ENCODE results near the gene NPRL2.

NPRL2 gene

GRCh38 chr3:50347187-50347813 is 3.3 kb downstream of the NPRL2 start:
- DNase-seq, result no peak

DNA sequence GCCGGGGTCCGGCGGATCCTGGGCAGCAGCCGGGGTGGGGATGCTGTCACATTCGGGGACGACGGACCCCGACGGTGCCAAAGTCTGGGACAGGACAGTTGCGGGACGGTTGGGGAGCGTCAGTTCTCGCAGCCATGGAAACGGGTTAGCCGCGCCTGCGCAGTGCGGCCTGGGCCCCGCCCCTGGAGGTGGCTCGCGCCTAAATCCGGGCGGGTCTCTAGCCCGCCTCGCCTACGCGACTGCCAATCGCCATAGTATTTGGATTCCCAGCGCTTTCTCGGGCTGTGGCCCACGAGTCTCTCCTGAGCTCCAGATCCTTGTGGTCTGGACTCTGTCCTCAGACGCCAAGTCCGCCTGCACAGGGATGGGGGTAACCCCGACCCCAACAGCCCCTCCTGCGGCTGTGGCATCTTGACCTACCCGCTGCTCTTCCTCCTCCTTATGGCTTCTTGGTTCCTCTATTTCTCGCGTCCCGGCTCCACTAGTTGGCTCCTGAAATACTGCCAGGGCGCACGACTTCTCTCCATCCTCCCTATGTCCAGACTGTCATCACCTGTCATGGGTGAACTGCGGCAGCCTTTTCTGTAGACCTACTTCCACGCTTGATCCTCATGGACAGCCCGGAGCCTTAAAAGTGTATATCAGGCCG is 4.9 kb downstream of the NPRL2 start, which contains the start of gene ZMYND10:
Gene ZMYND10, minus strand, starts transcription at position 147 of the 649 bp plus-strand sequence. CDS start 153 bp downstream, outside the sequence.
- no peak for DNase-seq

- no peak for DNase-seq
Observed at GRCh38 chr3:50345008-50345407, 5.6 kb downstream of the NPRL2 start.

DNA sequence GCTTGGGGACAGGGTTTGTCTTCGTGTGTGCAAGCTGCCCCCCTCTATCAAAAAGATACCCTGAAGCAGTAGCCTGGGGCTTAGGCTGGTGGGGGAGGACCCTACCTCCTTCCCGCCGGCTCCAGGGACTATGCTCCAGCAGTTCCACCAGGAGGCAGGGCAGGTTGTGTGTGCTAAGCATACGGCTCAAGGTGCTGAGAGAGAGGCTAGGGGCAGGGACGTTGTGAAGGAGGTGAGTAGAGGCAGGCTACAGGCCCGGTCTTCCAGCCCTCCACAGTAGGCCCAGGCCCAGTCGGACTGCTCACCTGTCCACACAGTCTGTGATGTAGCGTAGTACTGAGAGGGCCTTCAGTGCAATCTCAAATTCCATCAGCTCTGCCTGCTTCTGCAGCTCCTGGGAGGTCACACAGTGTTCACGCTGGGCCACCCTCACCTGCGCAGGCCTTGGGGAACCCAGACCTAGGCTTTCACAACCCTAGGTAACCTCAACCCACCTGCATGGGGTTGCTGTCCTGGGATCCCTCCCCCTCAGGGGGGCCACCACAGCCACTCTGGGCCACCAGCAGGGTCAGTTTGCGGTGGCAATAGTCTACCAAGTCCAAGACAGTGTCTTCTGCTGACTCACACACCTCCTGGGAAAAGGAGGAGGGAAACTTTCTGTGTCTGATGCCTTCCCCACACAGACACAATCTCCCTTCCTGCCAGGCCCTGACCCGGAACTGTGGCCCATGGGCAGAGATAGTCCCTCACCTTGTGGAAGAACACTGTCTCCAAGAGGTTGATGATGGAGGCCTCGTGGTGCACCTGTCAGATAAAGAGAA is 7.6 kb downstream of the NPRL2 start:
- DNase-seq, result no peak

DNA sequence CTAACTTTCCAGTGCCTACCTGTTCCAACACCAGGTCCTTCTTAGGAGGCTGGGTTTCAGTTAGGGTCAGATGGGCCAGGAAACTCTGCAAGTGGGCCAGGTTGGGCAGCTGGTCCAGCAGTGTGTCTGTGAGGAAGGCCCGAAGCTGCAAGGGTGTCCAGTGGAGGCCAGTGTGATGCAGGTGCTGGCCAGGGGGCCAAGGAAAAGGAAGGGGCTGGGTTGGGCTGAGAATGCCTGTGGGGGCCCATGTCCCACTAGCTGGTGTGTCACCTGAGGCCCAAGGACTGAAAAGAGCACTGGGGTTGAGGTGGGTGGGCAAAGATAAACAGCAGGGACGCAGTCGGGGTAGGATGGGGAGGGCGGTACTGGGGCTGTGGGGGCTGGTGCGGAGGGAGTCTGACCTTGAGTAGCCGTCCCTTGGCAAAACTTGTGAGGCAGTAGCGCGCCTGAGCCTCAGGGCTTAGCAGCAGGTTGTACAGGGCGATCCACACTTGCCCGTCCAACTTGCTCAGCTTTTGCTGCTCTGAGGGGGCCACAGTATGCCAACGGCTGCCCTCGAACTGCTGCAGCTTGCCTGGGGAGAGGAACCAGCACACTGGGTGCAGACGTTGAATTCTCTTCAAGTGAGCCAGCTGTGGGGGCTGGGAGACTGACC is 8.5 kb downstream of the NPRL2 start:
- no peak for DNase-seq

- no peak for DNase-seq
Observed at GRCh38 chr3:50341537-50341936, 9.0 kb downstream of the NPRL2 start.

- DNase-seq, result no peak
Observed at GRCh38 chr3:50340448-50341329, 9.9 kb downstream of the NPRL2 start, which contains the start of gene RASSF1. TSS of gene RASSF1 (minus strand) at chr3:50340836. CDS start at chr3:50340805, 31 bp downstream.

DNA sequence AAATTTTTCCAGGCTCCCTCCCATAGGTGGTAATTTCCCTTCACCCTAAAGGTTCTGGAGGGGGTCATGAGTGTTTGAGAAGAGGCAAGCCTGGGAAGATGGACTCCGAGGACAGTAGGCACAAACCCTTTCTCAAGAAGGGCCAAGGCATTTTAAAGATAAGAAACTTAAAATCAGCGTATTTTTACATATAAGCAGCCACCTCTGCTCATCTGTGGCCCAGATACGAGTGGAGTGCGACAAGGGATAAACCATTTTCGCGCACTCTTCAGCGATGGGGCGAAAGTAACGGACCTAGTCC is 10.5 kb downstream of the NPRL2 start:
- DNase-seq, result no peak

GRCh38 chr3:50339485-50340146 is 11.0 kb downstream of the NPRL2 start:
- no peak for DNase-seq

GRCh38 chr3:50338965-50339364 is 11.6 kb downstream of the NPRL2 start:
- DNase-seq, result no peak

- peak; percentile 73 for DNase-seq
Observed at GRCh38 chr3:50337175-50337861, 13.3 kb downstream of the NPRL2 start.

DNA sequence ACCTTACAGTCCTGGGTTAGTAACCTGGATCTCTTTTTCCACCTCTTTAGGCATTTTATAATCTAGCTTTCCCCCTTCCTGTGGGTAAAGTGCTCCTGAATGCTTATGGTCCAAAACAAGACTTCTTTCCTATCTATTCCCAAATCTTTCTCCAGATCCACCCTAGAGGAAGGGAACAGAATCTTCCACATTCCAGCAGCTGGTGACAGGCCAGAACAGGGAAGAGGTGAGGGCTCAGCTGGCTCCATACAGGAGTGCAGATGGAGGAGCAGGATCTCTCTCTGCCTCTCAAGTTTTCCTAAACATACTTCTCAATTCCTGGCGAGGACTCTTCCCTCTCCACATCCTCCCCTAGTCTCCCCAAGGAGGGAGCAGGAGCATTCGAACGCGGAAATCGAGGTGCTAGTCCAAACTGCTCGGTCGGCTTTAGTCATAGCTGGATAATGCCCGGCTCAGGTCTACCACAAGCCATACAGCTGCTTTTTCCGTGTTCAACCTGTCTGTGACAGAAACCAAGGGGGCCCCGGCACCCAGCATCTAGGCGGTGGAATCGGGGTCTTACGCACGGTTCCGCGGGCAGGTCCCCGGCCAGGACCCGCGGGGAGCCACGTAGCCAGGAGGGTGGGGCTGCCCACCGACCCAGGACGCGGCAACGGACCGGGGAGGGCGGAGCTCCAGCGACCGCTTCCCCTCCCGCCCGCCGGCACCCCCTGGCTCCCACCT is 14.0 kb downstream of the NPRL2 start:
- no peak for DNase-seq

DNA sequence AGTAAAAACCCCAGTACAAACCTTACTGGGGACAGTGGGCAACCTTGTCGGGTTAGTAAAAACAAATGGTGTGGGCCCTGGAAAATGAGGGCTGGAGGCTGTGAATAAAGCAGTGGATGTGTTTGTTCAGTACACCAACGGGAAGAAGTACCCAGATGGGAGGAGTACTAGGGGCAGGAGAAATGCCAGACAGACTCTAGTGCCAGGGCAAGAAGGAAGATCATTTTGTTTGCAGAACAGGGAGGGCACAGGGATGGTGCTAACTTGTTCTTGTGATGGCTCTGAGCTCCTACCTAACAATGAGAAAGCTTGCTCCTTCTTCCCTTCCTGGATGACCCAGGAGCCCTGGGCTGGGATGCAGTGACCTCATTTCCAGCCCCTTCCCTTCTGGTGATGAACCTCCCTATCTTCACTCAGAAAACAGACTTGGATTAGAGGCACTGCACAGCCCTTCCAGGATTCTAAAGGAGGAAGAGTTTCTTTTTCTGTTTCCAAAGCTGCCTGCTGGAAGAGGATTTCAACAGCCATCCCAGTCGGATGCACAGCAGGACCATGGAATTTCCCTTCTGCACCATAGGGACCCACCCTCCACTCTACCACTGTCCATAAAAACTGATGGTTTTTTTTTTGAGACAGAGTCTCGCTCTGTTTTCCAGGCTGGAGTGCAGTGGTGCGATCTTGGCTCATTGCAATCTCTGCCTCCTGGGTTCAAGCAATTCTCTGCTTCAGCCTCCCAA is 16.1 kb downstream of the NPRL2 start:
- DNase-seq, result no peak

DNA sequence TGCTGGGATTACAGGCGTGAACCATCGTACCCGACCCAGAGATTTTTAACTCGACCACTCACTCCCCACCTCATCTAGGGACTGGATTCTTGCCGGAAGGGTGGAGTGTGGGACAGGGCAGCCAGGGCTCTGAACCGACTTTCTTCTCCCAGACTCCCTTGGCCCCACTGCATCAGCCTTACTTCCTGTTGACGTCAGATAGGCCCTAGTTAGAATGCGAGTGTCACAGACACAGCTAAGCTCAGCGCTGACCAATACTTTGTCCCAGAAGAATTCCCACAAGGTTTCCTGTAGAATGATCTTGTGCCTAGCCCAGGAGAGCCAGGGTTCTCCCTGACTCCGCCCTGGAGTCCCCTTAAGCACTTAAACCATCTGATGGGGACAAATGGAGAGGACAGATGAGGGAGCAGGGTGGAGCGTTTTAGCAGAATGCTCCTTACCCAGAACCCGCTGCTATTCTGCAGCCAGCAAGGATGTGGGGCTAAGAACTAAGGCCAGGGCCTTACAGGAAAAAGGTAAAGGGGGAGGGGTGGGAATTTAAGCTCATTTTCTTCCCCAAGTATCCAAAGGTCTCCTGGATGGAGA is 16.7 kb downstream of the NPRL2 start:
- no peak for DNase-seq

- DNase-seq, result no peak
Observed at GRCh38 chr3:50331364-50331907, 19.1 kb downstream of the NPRL2 start.

GRCh38 chr3:50330330-50330729 is 20.2 kb downstream of the NPRL2 start:
- DNase-seq, result no peak

GRCh38 chr3:50327943-50328691 is 22.5 kb downstream of the NPRL2 start, which contains the start of gene TUSC2:
TSS of gene TUSC2 (minus strand) at chr3:50328223. CDS start at chr3:50328099, 124 bp downstream.
- DNase-seq, result peak; percentile 43

DNA sequence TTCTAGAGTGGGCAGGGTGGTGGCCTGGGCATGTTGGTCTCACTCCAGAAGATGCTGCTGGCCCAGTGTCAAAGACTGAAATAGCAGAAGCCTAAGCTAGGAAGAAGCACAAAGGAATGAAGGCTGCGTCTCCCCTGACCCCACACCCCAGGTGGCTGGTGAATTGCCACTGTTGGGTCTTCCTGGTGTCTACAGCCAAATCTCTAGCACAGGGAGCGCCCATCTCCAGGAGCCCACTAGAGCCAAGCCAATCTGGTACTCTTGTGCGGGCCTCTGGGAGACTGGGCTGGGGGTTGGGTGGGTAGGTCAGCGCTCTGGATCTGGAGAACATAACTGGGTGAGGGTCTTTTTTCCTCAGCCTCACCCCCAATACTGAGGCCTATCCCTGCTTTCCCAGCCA is 23.4 kb downstream of the NPRL2 start:
- no peak for DNase-seq
